GM12801 (cell line): ENCODE measurements around the gene WDPCP.

ENCODE experiments used
- TF ChIP-seq, protein P1 (sequence below): IDR thresholded peaks from one replicate; pipeline ENCODE4 v1.5.1; 2011; ENCODE audit warnings: control low read depth; ENCODE audit not compliant: insufficient read length; ENCODE audit errors: extremely low read depth

The WDPCP gene

DNA sequence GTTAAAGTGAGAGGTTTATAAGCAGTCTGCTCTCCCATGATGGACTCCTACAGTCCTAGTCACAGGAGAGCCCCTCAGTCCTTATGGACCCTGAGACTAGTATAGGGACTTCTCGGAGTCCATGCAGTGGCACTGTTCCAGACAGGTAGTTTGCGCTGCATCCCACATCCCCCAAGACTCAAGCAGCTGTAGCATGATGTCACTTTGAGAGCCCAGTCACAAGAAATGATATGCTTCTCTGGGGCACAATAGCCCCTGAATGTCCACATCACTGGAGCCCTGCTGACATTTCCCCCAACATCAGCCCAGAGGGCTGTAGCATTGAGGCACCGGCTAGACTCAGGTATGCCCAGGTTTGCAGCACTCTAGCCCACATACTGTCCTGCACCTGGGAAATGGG, 317.6 kb downstream of the WDPCP start:
- TF ChIP-seq, protein P1, sequence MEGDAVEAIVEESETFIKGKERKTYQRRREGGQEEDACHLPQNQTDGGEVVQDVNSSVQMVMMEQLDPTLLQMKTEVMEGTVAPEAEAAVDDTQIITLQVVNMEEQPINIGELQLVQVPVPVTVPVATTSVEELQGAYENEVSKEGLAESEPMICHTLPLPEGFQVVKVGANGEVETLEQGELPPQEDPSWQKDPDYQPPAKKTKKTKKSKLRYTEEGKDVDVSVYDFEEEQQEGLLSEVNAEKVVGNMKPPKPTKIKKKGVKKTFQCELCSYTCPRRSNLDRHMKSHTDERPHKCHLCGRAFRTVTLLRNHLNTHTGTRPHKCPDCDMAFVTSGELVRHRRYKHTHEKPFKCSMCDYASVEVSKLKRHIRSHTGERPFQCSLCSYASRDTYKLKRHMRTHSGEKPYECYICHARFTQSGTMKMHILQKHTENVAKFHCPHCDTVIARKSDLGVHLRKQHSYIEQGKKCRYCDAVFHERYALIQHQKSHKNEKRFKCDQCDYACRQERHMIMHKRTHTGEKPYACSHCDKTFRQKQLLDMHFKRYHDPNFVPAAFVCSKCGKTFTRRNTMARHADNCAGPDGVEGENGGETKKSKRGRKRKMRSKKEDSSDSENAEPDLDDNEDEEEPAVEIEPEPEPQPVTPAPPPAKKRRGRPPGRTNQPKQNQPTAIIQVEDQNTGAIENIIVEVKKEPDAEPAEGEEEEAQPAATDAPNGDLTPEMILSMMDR, result no peak

DNA sequence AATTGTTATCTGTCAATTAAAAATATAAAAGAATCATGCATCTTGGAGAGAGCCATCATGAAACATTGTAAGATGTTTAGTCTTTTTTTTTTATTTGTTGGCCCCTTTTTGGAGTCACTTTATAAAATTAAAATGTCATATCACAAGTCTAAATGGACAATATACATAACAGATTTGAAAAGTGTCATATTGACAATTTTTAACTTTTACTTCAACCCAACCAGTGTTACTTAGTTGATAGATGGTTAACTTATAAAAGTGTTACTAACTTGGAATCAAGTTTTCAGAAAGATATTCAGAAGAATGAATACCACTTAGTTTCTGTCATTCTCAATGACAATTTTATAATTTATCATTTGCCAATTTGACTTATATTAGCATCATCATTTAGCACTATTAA, 319.3 kb downstream of the WDPCP start:
- TF ChIP-seq, protein P1, result no peak

DNA sequence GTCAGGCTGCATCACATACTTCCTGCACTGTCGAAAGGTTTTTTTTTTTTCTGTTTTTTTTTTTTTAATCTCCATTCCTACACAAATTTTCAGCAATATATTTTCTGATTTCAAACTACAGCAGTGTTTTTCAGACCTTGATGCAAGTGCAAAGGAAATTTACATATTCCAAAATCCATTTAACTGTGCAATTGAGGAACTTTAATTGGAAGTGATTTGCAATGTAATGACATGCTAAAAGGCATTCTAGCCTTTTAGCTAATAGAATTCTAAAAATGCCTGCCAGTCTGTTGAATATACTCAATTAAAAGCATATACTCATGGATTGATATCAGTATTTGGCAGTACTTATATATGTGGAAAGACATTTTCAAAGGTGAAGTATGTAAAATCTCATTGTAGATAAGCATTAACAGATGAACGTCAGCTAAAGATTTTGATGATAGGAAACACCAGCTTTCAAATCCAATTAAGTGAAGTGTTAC, 327.1 kb downstream of the WDPCP start:
- TF ChIP-seq, protein P1, result no peak

DNA sequence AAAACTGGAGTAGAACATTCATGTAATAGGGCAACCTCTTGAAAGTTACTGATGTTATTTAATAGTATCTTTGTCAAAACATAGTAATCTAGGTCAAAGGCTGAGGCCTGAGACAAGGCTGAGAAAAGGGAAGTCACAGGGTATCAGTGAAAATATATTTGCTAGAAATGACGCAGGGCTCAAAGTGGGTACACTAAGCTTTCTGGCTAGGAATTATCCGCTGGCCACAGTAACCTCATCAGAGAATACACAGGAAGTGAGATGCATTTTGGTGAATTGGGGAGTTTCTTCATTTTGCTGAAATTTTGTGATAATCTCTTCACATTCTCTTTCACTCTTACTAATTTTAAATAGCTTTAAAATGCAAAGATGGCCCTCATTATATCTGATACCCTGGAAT, 330.8 kb downstream of the WDPCP start:
- TF ChIP-seq, protein P1, result no peak

DNA sequence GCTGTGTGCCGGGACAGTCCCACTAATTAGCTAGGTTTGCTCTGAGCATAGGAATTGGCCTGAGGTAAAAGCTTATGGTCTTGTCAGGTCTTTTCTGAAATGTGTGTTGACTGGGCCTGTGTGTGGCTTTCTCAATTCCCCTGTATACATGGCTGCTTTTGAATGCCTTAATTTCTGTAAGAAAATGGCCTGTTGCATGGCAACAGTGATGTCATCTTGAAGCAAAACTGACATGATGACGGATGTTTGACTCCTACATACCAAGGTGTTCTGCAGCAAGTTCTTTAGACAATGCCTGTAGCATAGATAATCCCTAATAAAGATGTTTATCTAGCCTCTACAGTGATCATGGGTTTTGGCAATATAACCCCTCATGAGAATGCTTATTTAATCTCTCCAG, 339.1 kb downstream of the WDPCP start:
- TF ChIP-seq, protein P1, result no peak

DNA sequence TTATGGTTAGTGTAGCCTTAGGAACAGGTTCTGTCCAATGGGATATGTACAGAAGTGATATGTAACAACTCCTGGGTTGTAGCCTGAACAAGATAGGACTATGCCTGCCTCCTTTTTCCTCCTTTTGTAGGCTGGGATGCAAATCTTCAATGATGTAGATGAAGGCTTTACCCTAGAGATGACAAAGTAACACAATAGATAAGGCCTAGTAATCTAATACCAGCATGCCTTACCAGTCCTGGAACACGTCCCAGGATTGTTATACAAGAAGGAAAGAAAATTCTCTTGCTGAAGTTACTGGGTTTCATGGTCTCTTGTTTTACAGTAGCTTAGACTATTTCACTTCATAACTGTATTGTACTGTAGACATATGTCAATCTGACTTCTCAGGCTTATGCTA, 345.5 kb downstream of the WDPCP start:
- TF ChIP-seq, protein P1, result no peak

DNA sequence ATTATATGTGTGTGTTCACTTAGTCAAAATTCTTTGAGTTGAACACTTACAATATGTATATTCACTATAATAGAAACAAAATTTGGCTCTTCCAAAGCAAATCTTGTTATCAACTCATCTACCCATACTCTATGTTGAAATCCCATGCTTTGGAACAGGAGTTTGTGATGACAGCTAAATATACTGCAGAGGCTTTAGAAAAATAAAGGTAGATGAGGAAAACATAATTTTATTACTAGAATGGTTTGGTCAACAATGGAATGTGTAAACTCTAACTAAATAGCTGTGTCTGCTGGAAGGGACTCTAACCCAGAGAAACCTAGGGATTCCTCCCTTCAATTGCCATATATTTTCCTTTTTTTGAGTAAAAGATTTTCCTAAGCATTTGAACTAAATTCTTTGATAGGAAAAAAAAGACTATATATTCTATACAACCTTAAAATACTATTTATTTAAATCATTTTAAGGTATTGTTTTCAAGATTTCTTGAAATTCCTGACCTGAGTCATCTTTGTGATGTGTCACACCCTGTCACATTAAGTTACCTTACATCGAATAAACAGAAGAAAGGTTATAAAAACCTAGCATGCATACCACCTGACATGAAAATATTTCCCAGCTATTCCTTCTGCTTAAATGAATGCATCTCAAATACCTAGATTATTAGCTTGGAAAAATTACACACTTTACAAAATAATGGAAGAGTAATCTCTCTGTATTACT, 362.2 kb downstream of the WDPCP start:
- TF ChIP-seq, protein P1, result no peak
